Parietal lobe (tissue), 2 donors: ENCODE results near the gene SNRPD1. TPM values are rescaled to one million over a fixed set of nuclear protein-coding genes. Genes with fewer than 3 reads are reported as not detected.

ENCODE experiments used
- small RNA-seq: library from RNA; depleted of rRNA; stranded (forward); fragments of <200 nt; gene quantifications from one replicate; pipeline ENCODE3, GENCODE V24; 2014; ENCODE audit warnings: low replicate concordance
- total RNA-seq: library from RNA; depleted of rRNA; stranded (reverse); fragments of >200 nt; gene quantifications from one replicate; pipeline ENCODE4 v1.2.3, GENCODE V29; 2014

Gene SNRPD1
- total RNA-seq = 18.8 TPM

DNA sequence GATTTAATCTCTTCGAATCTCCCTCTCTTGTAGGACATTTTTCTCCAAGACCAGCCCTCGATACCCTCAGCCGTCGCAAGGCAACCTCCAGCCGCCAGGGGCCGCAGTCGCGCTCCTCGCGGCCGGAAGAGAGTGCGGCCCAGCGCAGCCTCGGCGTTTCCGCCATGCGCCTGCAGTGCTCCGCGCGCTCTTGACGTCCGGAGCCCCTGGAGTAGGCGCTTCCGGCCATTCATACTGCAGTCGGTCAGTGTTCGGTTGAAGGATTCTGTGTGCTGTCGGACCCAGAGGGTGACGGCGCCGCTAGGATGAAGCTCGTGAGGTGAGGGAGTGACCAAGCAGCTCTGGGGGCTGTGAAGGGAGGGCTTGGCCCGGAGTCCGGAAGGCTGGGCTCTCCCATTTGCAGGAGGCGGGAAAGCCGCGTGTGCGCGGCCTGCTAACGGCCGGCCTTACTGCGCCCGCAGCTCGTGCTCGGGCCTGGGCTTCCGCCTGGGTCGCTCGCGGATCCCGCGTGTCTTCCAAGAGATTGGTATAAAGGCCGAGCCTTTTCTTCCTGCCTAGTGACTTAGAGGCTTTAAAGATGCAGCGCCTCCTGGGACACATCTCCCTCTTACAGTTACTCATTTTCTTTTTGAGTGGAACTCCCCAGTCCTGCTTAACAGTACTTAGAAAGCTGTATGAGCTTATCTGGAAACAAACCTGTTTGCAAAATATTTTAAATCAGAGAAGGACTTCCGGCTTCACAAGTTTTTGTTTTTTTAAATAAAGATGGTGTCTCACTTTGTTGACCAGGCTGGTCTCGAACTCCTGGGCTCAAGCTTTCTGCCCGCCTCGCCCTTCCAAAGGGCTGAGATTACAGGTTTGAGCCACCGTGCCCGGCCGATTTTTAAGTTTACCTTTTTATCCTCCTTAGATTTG lies at the start of gene SNRPD1:
TSS of gene SNRPD1 (plus strand) at position 190 of the 915 bp plus-strand sequence. CDS start at position 306, 116 bp downstream.

DNA sequence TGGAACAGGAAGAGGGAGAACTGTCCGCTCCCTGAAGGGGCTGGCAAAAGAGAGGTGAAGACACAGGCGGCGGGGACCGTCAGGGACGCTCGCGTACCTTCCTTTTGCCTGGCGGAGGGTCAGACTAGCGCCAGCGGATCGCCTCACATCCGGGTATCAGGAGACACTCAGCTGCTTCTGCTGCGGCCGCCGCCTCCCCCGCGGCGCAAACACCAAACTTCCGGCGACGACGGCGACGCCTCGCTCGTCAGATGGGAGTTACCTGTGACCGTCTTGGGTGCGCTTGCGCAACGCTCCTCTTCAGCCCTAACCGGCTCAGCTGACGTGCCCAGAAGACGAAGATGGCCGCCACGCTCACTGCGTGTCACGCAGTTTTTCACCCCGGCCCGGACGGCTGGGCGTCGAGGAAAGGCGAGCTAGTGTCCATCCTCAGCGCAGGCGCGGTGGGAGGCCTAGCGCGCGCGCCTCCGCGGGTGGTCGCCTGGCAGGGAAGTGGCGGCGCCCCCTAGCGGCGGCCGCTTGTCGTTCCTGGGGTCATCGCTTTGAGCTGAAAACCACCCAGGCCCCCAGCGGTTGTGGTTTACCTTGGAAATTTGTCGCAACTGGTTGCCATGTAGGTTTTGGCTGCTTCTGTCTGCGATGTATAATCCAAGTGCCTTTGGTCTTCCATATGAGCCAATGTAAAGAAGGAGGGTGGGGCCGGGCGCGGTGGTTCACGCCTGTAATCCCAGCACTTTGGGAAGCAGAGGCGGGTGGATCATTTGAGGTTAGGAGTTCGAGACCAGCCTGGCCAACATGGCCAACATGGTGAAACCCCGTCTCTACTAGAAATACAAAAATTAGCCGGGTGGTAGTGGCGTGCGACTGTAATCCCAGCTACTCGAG lies 11.3 kb upstream of the SNRPD1 start, which contains the start of gene ESCO1:
TSS of gene ESCO1 (minus strand) at position 179 of the 885 bp plus-strand sequence. CDS start 25,861 bp downstream, outside the sequence.

Small RNAs within 50 kb of the gene (small RNA-seq; reads per million reads assigned to genes)
- not detected for gene MIR320C1

Other genes starting within 250 kb of the SNRPD1 start
- gene ESCO1, start 11.6 kb upstream of the SNRPD1 start, total RNA-seq = 34.4 TPM
- gene ABHD3, start 92.5 kb downstream of the SNRPD1 start, total RNA-seq = 11.9 TPM
- 99.5 TPM for gene MIB1, start 128.5 kb downstream of the SNRPD1 start, total RNA-seq